HG03139 (cell line): ENCODE results near the gene DSTN.

ENCODE experiments used
- ATAC-seq: cut with Tn5 transposase; IDR thresholded peaks from one replicate; pipeline ENCODE4 v1.9.1; 2021; ENCODE audit not compliant: unreplicated experiment

The DSTN gene

DNA sequence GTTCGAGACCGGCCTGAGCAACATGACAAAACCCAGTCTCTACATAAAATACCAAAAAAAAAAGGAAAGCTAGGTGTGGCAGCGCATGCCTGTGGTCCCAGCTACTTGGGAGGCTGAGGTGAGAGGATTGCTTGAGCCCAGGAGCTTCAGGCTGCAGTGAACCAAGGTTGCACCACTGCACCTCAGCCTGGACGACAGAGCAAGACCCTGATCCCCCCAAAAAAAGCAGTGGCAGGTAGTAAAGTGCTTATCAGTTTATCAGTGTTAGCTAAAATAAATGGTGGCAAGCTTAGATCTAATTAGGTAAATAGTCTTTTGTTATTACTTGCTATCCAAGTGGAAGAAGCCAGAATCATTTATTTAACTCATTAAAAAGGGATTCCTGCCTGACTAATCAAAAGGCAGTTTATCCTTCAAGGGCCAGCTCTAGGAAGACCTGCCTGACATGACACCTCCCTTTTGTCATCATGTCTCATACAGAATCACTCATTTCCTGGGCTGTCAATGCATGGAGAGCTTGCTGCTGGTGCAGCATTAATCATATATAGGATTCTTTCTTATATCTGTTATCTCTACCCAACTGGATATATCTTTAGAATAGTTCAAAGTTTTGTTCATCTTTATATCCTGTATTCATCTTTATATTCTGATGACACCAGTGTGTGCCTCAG, 9.6 kb downstream of the DSTN start:
- no peak for ATAC-seq

DNA sequence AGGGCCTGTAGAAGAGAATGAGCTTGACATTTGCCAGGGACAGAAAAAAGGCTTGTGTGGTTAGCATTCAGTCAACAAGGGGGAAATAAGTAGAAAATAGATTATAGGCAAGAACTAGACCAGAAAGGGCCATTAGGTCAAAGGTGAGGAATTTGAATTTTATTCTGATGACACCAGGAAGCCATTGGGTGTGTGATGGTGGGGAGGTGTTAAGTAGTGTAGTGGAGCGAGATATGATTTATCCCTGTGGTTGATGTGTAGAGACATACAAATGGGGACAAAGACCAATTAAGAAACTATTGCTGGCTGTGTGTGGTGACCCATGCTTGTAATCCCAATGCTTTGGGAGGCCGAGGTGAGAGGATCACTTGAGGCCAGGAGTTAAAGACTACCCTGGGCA, 11.0 kb downstream of the DSTN start:
- no peak for ATAC-seq

DNA sequence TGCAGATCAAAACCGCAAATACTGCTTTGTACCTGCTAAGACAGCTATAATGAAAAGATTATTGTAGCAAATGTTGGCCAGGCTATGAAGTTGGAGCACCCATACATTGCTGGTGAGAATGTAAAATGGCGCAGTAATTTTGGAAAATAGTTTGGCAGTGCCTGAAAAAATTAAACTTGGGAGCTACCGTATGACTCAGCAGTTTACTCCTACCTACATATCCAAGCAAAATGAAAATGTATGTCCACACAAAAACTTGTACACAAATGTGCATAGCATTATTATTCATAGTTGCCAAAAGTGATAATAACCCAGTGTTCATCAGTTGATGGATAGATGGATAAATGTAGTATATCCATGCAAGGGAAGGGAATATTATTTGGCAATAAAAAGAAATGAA, 13.3 kb downstream of the DSTN start:
- no peak for ATAC-seq

DNA sequence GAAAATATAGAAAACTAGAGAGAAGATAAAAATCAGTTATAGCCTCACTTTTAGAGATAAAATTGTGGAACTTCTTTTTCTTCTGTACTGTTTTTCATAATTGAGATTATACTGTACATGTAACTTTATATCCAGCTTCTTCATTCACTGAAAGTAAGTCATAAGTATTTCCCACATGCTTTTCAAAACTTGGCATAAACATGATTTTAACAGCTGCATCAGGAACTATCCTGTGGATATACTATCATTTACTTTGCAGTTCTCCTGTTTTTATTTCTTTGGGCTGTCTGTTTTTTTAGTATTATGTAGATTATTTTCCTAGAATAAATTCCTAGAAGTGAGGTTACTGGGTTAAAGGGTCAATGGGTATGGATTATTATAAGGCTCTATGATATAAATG, 14.8 kb downstream of the DSTN start:
- ATAC-seq, result no peak

DNA sequence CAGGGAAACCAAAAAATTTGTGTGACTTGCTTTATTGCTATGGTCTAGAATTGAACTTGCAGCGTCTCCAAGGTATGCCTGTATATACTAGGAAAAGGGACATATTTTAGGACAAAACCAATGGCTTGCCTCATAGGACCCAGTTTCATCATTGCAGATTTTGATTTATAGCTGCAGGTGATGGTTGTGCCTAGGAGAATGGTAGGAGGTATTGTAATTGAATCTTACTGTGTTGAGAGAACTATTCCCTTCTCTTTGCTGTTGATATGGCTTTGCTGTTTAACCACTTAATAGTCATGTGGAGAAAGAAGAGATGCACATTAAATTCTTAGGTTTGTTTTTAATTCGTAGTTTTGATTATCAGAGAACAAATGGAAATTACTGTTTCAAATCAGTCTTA, 16.4 kb downstream of the DSTN start:
- ATAC-seq, result no peak

DNA sequence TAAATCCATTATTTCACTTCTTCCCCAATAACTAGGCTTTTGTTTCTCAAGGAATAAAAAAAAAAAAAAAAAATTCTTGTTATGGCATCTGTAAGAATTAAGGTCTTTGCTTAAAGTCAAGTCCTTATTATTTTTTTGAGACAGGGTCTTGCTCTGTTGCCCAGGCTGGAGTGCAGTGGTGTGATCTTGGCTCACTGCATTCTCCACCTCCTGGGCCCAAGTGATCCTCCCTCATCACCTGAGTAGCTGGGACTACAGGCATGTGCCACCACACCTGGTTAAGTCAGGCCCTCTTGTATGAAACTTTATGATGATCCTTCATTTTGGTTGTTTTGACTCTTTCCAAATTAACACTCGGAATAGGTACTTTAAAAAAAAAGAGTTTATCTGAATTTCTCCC, 17.3 kb downstream of the DSTN start:
- ATAC-seq, result no peak

DNA sequence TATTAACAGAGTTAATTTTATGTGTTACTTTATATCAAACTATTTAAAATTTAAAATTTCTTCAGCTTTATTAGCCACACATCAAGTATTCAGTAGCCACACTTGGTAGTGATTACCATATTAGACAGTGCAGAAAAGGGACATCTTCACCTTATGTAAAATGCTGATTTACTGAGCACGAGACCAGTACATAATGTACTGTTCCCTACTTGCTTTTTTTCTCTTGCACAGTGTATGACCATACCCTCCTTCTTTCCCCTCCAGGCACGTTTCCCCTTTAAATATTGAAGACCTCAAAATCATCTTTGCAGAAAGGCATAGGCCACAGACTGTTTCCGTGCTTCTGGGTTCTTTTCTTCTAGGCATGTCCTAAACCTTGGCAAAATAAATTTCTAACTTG, 17.9 kb downstream of the DSTN start:
- no peak for ATAC-seq

DNA sequence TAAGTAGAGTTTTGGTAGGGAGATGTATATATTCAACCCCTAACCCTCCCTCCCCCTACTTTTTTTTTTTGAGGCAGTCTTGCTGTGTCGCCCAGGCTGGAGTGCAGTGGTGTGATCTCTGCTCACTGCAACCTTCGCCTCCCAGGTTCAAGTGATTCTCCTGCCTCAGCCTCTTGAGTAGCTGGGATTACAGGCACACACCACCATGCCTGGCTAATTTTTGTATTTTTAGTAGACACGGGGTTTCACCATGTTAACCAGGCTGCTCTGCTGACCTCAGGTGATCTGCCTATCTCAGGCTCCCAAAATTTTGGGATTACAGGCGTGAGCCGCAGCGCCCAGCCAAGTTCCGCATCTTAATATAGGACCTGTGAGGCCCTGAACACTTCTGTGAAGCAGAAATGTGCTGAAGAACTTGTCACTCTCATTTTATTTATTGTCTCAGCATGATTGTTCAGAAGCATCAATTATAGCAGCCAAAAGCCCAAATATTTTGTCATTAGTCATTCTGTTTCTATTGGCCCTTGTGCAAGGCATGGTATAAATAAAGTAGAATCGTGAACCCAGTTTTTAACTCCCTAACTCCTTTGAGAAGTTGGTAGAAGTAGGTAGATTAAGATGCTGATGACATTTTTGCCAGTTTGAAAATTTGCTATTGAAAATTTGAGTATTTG, 19.4 kb downstream of the DSTN start:
- ATAC-seq, result no peak

DNA sequence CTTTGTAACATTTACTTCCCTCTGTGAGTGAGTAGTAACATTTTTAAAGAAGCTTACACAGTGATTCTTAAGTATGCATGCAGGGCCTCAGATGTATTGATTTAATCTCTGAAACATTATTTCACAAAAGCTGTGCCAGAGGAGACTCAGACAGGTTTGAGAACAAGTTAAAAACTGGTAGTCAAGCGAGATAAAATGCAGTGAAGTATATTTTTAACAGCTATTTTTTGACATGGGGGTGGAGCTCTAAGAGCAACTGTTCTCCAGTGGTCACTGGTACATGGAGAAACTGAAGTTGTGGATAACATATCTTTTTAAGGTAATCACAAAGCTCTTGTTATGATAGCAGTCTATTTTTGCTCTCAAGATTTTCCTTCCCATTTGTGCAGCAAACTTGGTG, 20.4 kb downstream of the DSTN start:
- no peak for ATAC-seq

DNA sequence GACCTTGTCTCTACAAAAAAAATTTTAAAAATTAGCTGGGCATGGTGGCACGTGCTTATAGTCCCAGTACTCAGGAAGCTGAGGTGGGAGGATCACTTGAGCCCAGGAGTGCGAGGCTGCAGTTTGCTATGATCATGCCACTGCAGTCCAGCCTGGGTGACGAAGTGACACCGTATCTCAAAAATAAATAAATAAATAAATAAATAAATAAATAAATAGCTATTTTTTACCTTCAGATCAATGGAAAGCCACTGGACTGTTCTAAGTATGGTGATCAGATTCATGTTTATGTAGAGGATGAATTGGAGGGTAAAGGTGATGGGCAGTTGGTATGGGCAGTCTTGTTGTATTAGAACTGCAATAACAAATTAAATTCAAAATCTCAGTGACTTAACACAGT, 24.0 kb downstream of the DSTN start:
- no peak for ATAC-seq

DNA sequence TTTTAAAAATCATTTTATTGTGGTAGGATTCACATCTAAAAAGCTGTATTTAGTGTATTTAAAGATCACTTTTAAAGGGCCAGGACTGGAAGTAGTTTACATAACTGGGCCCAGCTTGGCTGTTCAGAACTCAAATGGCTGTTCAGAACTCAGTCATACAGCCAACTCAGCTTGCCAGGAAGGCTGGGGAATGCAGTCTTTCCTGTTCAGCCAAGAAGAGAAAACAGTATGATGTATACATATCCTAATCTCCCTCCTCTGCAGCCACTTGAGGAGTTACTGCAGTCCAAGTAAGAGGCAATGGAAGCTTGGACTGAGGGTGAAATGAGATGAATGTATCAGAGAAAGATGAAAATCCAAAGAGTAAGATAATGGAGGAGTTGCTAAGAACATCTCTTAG, 24.6 kb downstream of the DSTN start:
- no peak for ATAC-seq

DNA sequence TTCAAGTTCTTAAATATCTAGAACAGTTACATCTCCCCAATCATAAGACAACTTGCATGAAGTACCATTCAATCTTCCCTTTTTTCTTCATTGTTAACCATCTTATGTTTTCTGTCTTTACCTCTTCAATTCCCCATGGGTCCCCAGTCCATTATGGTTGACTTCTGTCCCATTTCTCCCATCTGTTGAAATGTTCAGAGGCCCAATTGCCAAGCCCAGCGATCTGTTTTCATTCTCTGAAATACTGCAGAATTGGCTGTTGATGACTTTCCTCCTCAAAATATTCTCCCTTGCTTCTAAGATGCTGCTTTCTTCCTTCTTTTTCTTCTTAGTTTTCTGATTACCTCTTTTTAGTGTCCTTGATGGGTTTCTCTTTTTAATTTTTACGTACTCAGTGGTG, 26.0 kb downstream of the DSTN start:
- ATAC-seq, result no peak

DNA sequence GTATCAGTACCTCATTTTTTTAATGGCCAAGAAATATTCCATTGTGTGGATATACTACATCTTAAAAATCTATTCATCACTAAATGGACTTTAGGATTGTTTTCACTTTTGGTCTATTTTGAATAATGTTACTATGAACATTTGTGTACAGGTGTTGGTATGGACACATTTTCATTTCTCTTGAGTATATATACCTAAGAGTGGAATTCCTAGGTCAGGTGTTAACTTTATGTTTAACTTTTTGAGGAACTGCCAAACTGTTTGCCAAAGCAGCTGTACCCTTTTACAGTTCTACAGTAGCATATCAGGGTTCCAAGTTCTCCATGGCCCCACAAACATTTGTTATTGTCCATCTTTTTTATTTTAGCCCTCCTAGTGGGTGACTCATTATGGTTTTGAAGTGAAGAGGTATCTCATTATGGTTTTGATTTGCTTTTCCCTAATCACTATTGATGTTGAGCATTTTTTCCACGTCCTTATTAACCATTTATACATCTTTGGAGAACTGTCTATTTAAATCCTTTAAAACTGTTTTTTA, 28.2 kb downstream of the DSTN start:
- no peak for ATAC-seq

DNA sequence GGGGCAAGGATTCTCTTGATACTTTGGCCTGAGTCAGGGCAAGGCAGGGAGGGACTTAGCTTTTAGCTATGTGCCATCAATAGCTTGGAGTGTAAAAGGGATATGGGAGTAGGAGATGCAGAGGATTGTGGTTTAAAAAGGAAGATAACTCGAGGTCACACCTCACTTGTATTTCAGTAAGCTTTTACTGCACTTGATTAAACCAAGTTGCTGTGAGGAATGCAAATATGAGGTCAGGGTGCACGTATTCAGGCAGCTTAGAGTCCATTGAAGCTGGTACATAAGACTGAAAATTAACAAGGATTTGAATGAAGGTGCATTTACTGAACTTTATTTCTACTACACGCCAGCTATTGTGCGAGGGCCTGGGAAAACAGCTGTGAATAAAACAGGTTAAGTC, 32.1 kb downstream of the DSTN start:
- ATAC-seq, result no peak

DNA sequence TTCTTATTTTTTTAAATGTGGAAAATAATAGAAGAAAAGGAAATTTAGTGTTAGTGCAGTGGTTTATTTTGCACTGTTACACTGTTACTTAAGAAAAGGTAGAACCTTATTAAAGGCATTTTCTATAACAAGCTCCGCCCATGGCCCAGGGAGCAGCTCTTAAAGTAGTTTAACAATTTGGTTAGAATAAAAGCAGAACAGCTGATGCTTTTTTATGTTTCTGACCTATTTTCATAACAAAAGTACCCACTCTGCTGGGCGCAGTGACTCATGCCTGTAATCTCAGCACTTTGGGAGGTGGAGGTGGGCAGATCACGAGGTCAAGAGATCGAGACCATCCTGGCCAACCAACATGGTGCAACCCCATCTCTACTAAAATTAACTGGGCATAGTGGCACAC, 32.6 kb downstream of the DSTN start:
- no peak for ATAC-seq

DNA sequence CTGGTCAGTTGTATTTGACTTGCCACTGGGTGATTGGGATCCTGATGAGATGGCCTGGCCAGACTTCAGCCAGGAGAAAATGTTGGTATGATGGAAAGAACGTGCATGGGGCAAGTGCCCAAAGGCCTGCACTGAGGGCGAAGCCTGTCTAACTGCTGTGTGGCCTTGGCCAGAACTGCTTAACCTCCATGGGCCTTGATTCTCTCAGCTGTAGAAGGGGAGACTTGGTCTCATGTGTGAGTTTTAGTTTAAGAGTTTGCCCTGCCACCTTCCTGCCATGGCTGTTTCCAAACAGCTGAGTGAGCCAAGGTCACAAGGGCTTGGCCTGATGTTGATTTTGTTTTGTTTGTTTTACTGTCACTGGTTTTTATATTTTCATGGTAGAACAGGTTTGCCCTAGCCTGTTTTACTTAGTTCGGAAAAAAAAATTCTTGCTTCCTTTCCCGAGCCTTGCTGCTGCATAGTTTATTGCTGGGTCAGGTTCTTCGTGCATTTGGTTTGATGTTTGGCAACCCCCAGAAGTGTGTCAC, 35.3 kb downstream of the DSTN start:
- no peak for ATAC-seq

DNA sequence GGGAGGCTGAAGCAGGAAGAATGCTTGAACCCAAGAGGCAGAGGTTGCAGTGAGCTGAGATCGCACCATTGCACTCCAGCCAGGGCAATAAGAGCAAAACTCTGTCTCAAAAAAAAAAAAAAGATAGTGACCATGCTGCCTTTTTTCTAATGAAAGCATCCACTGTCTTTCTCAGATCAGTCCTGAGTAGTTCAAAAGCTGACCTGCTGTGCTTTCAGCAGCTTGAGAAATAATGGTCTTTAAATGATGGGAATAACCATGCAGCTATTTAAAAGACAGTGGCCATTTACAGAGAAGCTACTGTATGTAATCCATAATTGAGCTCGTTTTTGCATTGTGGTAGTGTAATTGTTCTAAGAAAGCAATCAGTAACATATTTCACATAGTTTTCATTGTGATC, 36.1 kb downstream of the DSTN start:
- no peak for ATAC-seq

DNA sequence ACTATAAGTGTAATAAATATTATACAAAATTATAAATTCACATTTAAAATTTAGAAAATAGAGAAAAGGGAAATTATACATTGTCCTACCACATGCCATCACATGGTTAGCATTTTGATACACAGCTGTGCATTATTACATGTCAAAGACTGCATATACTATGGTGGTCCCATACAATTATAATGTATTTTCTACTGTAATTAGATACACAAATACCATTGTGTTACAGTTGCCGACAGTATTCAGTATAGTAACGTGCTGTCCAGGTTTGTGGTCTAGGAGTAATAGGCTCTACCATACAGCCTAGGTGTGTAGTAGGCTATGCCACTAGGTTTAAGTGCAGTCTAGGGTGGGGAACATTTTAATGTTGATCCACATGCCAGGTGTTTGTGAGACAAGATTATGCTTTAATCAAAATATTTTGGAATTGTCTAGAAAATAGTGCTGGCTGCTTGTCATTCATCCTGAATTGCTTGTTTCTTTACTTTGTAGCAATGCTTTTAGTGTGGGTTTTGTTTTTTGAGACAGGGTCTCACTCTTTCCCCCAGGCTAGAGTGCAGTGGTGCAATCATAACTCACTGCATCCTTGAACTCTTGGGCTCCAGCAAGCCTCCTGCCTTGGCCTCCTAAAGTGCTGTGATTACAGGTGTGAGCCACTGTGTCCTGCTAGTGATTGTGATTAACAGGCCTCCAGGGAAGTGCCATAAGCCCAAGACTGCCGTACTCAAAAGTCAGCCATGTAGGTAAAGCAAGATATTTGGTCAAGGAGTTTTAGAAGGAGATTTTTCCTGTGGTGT, 39.0 kb downstream of the DSTN start:
- ATAC-seq, result no peak

DNA sequence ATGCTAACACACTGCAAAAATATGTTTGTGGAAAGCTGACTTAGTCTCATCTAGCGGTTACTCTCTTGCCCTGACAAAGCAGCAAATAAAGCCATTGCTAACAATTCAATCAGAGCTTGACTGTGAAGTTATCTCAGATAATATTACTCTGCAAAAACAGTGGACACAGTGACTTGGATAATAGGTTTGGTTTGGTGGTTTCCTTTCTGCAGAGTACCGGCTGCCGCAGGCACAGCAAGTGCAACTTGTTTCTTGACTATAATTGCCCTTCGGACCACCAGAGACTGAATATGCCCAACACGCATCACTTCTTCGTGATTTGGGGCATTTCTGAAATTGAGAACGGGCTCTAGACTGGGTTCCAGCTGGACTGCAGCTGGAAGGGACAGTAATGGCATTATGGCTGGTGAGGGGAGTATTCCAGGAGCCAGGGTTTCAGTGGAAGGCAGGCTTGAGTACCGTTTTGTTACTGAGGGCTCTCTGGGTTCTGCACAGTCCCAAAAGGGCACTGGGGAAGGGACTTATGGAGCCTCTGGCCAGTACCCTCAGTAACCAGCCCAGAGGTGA, 40.0 kb downstream of the DSTN start:
- ATAC-seq, result no peak

DNA sequence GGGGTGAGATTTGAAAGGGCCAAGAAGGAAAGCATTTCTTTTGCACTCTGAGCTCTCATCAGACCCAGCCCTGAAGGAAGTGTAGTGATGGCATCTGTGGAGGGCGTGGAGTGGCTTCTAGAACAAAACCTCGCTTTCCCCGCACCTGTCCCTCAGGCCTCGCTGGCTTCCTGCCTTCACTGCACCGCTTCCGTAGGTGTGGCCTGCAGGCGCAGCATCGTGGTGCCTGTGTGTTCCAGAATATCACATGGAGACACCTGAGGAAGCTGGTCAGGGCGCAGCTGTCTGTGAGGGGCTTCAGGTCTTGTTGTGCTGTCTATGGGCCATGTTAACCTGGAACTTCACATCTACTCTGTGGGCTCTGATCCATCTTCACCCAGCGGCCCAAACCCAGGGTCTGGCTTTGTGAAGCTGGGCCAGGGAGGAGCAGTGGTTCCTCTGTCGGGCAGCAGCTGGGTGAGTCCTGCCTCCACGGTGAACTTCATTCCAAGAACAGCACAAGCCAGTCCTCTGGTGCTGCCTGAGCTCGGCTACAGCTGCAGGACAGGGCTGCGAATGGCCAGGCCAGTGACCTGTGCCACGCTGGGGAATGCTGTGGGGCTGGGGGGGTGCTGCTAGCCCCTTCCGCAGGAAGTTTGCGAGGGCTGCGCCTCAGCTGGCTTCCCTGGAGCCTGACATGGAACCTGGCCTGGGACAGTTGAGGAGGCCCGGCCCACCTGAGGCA, 40.9 kb downstream of the DSTN start:
- ATAC-seq, result peak; percentile 61

DNA sequence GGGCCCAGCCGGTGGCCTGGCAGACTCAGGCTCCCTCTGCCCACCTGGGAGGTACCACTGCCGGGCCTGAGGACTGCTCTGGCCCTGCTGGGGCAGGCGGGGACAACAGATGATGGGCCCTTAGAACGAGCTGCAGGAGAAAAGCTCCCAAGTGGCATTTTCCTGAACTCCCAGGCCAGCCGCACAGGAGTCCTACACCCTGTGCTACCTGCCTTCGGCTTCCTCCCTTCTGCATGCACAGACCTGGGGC, 41.3 kb downstream of the DSTN start:
- no peak for ATAC-seq
